ENCODE data around the gene SLC6A1. TPM values are rescaled to one million over a fixed set of nuclear protein-coding genes. Genes with fewer than 3 reads are reported as not detected.

The SLC6A1 gene
- total and polyA plus RNA-seq, 4 donors: 0.87 to 4.5 (median 1.3) TPM

DNA sequence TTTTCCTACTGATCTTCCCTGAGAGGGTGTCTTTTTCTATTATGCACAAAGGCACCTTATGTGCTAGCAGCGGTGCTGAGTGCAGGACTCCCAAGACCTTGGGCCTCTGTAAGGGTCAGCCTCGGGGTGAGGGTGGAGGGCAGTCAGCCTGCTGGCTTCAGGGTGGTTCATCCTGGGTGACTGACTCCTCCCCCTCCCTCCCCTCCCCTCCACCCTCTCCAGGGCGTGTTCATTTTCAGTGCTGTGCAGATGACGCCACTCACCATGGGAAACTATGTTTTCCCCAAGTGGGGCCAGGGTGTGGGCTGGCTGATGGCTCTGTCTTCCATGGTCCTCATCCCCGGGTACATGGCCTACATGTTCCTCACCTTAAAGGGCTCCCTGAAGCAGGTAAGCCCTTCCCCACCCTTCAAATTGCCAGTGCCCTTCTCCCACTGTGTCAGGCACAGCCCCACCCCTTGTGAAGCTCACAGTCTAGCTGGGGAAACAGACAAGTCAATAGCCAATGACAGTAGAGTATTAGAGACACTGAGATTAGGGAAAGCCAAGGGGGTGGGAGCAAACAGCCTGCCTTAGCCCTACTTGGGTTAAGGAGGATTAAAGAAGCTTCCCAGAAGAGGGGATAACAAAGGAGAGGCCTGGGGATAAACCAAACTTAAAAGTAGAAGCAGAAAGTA, 41.9 kb downstream of the SLC6A1 start:
- Histone ChIP-seq H3K27ac (ENCODE audit: low read depth in 1 of 2, low read length in 1 of 2) (no peak overlapping the region), H3K36me3 (ENCODE audit: control insufficient read depth in 4 of 4, insufficient read depth in 4 of 4, low read length in 4 of 4) (no peaks in the 10 kb centered on the region), H3K4me1 (ENCODE audit: control insufficient read depth in 5 of 5, insufficient read depth in 5 of 5, low read length in 5 of 5) (no peaks in the 10 kb centered on the region), H3K4me3 (no peak overlapping the region), H3K9me3 (ENCODE audit: control insufficient read depth in 4 of 4, insufficient read depth in 3 of 4, low read length in 3 of 4) (peaks cover 0 to 4% (median 0%) of the 10 kb centered on the region in 4 donors), H3K9ac (ENCODE audit: insufficient read depth in 1 of 2, low read length in 2 of 2) (no peak overlapping the region), H3K27me3 (ENCODE audit: control insufficient read depth in 3 of 3, insufficient read depth in 3 of 3, low read length in 2 of 3) (peaks cover 0 to 5% (median 0%) of the 10 kb centered on the region in 3 donors)
- WGBS, 2 donors: 62 to 66% methylated on average over 5 of the region's 5 CpGs
- TF ChIP-seq, protein P1, sequence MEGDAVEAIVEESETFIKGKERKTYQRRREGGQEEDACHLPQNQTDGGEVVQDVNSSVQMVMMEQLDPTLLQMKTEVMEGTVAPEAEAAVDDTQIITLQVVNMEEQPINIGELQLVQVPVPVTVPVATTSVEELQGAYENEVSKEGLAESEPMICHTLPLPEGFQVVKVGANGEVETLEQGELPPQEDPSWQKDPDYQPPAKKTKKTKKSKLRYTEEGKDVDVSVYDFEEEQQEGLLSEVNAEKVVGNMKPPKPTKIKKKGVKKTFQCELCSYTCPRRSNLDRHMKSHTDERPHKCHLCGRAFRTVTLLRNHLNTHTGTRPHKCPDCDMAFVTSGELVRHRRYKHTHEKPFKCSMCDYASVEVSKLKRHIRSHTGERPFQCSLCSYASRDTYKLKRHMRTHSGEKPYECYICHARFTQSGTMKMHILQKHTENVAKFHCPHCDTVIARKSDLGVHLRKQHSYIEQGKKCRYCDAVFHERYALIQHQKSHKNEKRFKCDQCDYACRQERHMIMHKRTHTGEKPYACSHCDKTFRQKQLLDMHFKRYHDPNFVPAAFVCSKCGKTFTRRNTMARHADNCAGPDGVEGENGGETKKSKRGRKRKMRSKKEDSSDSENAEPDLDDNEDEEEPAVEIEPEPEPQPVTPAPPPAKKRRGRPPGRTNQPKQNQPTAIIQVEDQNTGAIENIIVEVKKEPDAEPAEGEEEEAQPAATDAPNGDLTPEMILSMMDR (IDR thresholded peaks at IDR 0.05; ENCODE audit: control extremely low read depth, extremely low read depth): no peak
- no peak for ATAC-seq (ENCODE audit: insufficient read depth, low FRiP score)
- no peak for DNase-seq

DNA sequence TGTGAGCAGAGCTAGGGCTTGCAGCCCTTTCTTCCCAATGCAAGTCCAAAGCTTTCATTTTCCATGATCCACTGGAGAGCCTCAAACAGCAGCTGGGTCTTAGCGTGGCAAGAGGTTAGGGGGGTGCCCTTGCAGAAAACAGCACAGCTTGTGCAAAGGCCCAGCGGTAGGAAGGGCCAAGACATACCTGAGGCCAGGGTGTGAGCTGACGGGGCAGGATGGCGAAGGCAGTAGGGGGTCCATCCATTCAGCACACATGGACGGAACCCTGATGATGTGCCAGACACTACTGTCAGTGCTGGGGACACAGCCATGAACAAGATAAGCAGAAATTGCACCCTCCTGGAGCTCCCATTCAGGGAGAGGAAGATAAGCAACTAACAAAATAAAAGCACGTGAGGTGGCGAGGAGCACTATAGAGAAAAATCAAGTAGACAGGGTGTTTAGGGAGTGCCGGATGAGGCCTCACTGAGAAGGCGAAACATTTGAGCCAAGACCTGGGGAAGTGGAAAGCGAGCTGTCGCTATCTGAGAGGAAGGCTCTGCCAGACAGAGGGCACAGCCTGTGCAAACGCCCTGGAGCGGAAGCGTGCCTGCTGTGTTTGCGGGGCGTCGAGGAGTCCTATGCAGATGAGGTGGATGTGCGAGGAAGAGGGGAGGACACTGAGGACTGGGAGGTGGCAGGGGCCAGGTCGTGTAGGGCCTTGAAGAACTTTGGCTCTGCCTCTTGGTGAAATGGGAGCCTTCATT, 43.4 kb downstream of the SLC6A1 start:
- Histone ChIP-seq H3K4me3 (no peak overlapping the region), H3K27me3 (ENCODE audit: control insufficient read depth in 3 of 3, insufficient read depth in 3 of 3, low read length in 2 of 3) (peaks cover 0 to 5% (median 0%) of the 10 kb centered on the region in 3 donors), H3K36me3 (ENCODE audit: control insufficient read depth in 4 of 4, insufficient read depth in 4 of 4, low read length in 4 of 4) (no peaks in the 10 kb centered on the region), H3K4me1 (ENCODE audit: control insufficient read depth in 5 of 5, insufficient read depth in 5 of 5, low read length in 5 of 5) (no peaks in the 10 kb centered on the region), H3K9me3 (ENCODE audit: control insufficient read depth in 4 of 4, insufficient read depth in 3 of 4, low read length in 3 of 4) (peaks cover 0 to 4% (median 0%) of the 10 kb centered on the region in 4 donors), H3K27ac (ENCODE audit: low read depth in 1 of 2, low read length in 1 of 2) (no peak overlapping the region), H3K9ac (ENCODE audit: insufficient read depth in 1 of 2, low read length in 2 of 2) (no peak overlapping the region)
- DNase-seq (no peak), ATAC-seq (ENCODE audit: insufficient read depth, low FRiP score) (no peak)
- 80 to 85% methylated on average over 19 of the region's 19 CpGs for WGBS, 2 donors
- TF ChIP-seq, protein P1 (IDR thresholded peaks at IDR 0.05; ENCODE audit: control extremely low read depth, extremely low read depth): no peak

DNA sequence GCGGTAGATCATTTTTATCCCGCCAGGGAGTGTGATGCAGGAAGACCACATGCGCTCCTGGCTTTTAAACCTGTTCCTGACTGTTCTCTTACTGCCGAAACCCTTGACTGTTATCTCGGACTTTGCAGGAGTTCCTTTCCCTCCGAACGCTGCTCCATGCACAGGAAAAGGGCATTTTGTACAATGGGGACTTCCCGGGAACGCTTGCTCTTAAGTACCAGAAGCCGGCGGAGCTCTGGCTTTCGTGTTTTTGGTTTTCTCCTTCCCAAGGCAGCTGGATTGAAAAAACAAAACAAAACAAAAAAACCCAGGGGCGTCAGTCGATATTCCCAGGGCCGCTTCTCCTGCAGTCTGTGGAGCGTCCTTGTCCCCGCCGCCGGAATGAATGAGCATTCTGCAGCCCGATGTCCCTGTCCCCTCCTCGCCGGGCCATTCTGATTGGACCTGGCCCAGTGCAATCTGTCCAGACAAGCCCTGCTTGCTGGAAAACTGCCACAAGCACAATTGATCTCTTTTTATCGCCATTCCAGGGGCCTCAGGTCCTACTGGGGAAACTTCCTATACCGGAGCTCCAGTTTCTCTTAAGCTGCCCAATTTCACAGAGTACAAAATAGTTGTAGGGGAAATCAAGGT, 44.8 kb downstream of the SLC6A1 start:
- Histone ChIP-seq H3K4me3 (no peak overlapping the region), H3K4me1 (ENCODE audit: control insufficient read depth in 5 of 5, insufficient read depth in 5 of 5, low read length in 5 of 5) (no peaks in the 10 kb centered on the region), H3K9me3 (ENCODE audit: control insufficient read depth in 4 of 4, insufficient read depth in 3 of 4, low read length in 3 of 4) (peaks cover 0 to 4% (median 0%) of the 10 kb centered on the region in 4 donors), H3K36me3 (ENCODE audit: control insufficient read depth in 4 of 4, insufficient read depth in 4 of 4, low read length in 4 of 4) (no peaks in the 10 kb centered on the region), H3K27ac (ENCODE audit: low read depth in 1 of 2, low read length in 1 of 2) (no peak overlapping the region), H3K27me3 (ENCODE audit: control insufficient read depth in 3 of 3, insufficient read depth in 3 of 3, low read length in 2 of 3) (peaks cover 0 to 8% (median 0%) of the 10 kb centered on the region in 3 donors), H3K9ac (ENCODE audit: insufficient read depth in 1 of 2, low read length in 2 of 2) (no peak overlapping the region)
- WGBS, 2 donors: 18 to 39% methylated on average over 24 of the region's 24 CpGs
- ATAC-seq (ENCODE audit: insufficient read depth, low FRiP score) (no peak), DNase-seq (no peak)
- TF ChIP-seq, protein P1 (IDR thresholded peaks at IDR 0.05; ENCODE audit: control extremely low read depth, extremely low read depth): no peak

All from lung (tissue), 12 donors.